Ascending aorta (tissue), 2 donors: ENCODE measurements around the gene LRP2BP. TPM values are rescaled to one million over a fixed set of nuclear protein-coding genes. Genes with fewer than 3 reads are reported as not detected.

ENCODE experiments used
- DNase-seq, 2 donors: peaks; one replicate each; pipeline ENCODE4 v3.0.0-alpha.2; 2019; ENCODE audit warnings: low spot score in 2 of 2
- H3K27ac ChIP-seq, 2 donors: fragments of 200-600 bp; sonication (generic); one replicate each; pipeline ENCODE4 v1.5.1; 2016 to 2017; ENCODE audit warnings: mild to moderate bottlenecking in 1 of 2
- H3K27me3 ChIP-seq: fragments of 200-600 bp; sonication (generic); one replicate; pipeline ENCODE4 v1.5.1; 2017
- H3K36me3 ChIP-seq, 2 donors: fragments of 200-600 bp; sonication (generic); one replicate each; pipeline ENCODE4 v1.5.1; 2016
- H3K4me1 ChIP-seq, 2 donors: fragments of 200-600 bp; sonication (generic); one replicate each; pipeline ENCODE4 v1.5.1; 2016 to 2017; ENCODE audit warnings: mild to moderate bottlenecking in 1 of 2
- H3K4me3 ChIP-seq, 2 donors: fragments of 200-600 bp; sonication (generic); one replicate each; pipeline ENCODE4 v1.5.1; 2016 to 2017; ENCODE audit warnings: mild to moderate bottlenecking in 1 of 2
- H3K9me3 ChIP-seq, 2 donors: fragments of 200-600 bp; sonication (generic); one replicate each; pipeline ENCODE4 v1.5.1; 2016
- CTCF ChIP-seq, 3 experiments: fragments of 200-600 bp in 2 of 3; fragments of 450-650 bp in 1 of 3; sonication (generic) in 2 of 3; IDR thresholded peaks; one replicate each; pipeline ENCODE4 v1.5.1; 2016 to 2019; ENCODE audit warnings: antibody characterized with exemption in 3 of 3, mild to moderate bottlenecking in 1 of 3, moderate library complexity in 1 of 3
- intact Hi-C: fragments of 100-400 bp; cut with DNase I; formaldehyde crosslinking; loops from one replicate; pipeline ENCODE4 v1.15.1; 2023
- total RNA-seq: library from RNA; depleted of rRNA; stranded (reverse); fragments of >200 nt; gene quantifications from one replicate; pipeline ENCODE4 v1.1.0, GENCODE V29; 2016

LRP2BP gene
- total RNA-seq, 1 donor from 2014 or later = 0.53 TPM

GRCh38 chr4:185380320-185380719, 15.4 kb downstream of the LRP2BP start:
- peaks cover 2 to 6% of the 10 kb centered on the region in 2 donors for H3K36me3 ChIP-seq

GRCh38 chr4:185379326-185380295, 16.1 kb downstream of the LRP2BP start:
- no peak for TF ChIP-seq CTCF (IDR thresholded peaks at IDR 0.05)
- Histone ChIP-seq H3K27me3 (no peaks in the 10 kb centered on the region), H3K4me1 (no peaks in the 10 kb centered on the region), H3K27ac (no peak overlapping the region), H3K36me3 (peaks cover 2 to 6% of the 10 kb centered on the region in 2 donors), H3K9me3 (no peaks in the 10 kb centered on the region), H3K4me3 (no peak overlapping the region)
- intact Hi-C loops = no loop called here
- no peak for DNase-seq

More at GRCh38 chr4:185380320-185380719, 15.4 kb downstream of the LRP2BP start:
- Histone ChIP-seq H3K27me3 (no peaks in the 10 kb centered on the region), H3K4me3 (no peak overlapping the region), H3K4me1 (peaks cover 0 to under 1% of the 10 kb centered on the region in 2 donors), H3K27ac (no peak overlapping the region), H3K9me3 (no peaks in the 10 kb centered on the region)
- intact Hi-C loops = no loop called here
- no peak for DNase-seq
- TF ChIP-seq CTCF (IDR thresholded peaks at IDR 0.05) = no peak

- H3K4me3 ChIP-seq = no peak overlapping the region
- no peaks in the 10 kb centered on the region for H3K4me1 ChIP-seq
- no peak for DNase-seq
- no peak for TF ChIP-seq CTCF (IDR thresholded peaks at IDR 0.05)
- intact Hi-C loops = no loop called here
- no peaks in the 10 kb centered on the region for H3K27me3 ChIP-seq
- no peak overlapping the region for H3K27ac ChIP-seq
- no peaks in the 10 kb centered on the region for H3K9me3 ChIP-seq
- H3K36me3 ChIP-seq = peaks cover 6 to 7% of the 10 kb centered on the region in 2 donors
These were observed 17.5 kb downstream of the LRP2BP start for GRCh38 chr4:185378264-185378663.

GRCh38 chr4:185374573-185374972, 21.2 kb downstream of the LRP2BP start:
- intact Hi-C loops = no loop called here
- no peak overlapping the region for H3K4me3 ChIP-seq
- no peak for TF ChIP-seq CTCF (IDR thresholded peaks at IDR 0.05)
- H3K4me1 ChIP-seq = no peaks in the 10 kb centered on the region
- no peak for DNase-seq
- peaks cover 8 to 36% of the 10 kb centered on the region in 2 donors for H3K36me3 ChIP-seq
- H3K9me3 ChIP-seq = no peaks in the 10 kb centered on the region
- H3K27me3 ChIP-seq = no peaks in the 10 kb centered on the region
- H3K27ac ChIP-seq = no peak overlapping the region

- peaks cover 8 to 36% of the 10 kb centered on the region in 2 donors for H3K36me3 ChIP-seq
- no peaks in the 10 kb centered on the region for H3K27me3 ChIP-seq
- TF ChIP-seq CTCF (IDR thresholded peaks at IDR 0.05) = no peak
- no peak overlapping the region for H3K27ac ChIP-seq
- H3K4me3 ChIP-seq = no peak overlapping the region
- no peaks in the 10 kb centered on the region for H3K4me1 ChIP-seq
- no peaks in the 10 kb centered on the region for H3K9me3 ChIP-seq
- DNase-seq = no peak
- intact Hi-C loops = no loop called here
These were observed 21.7 kb downstream of the LRP2BP start for GRCh38 chr4:185374027-185374426.
